HTERT RPE-1 (cell line): Measurements from ENCODE around the gene CAMK2A.
"Not testable (repeated sequence)": the region's sequence is repeated elsewhere in the genome, so short reads cannot be mapped to it uniquely, and the experiment has no call there.

Experiments
- in situ Hi-C: fragments of 300-500 bp; cut with MboI; formaldehyde crosslinking; loops from 4 replicates; pipeline ENCODE4 v1.14.3; 2020; ENCODE audit warnings: low sequenced_read_pairs

The CAMK2A gene

DNA sequence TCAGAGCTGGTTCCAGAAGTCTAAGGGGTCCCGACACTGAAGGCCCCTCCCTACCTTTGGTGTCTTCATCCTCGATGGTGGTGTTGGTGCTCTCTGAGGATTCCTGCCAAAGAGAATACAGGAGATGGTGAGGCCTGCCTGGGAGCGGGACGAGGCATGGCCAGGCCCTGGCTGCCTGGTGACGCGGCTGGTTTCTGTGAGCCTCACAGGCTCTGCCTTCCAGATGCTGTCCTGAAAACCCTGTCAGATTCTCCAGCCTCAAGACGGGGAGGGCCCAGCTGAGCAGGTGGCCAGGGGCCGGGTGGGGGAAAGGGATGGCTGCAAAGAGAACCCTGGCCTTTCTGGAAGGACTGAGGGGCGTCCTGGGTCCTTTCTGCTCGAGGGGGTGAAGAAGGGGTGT lies 50.9 kb downstream of the CAMK2A start:
- in situ Hi-C loops: no loop called here

DNA sequence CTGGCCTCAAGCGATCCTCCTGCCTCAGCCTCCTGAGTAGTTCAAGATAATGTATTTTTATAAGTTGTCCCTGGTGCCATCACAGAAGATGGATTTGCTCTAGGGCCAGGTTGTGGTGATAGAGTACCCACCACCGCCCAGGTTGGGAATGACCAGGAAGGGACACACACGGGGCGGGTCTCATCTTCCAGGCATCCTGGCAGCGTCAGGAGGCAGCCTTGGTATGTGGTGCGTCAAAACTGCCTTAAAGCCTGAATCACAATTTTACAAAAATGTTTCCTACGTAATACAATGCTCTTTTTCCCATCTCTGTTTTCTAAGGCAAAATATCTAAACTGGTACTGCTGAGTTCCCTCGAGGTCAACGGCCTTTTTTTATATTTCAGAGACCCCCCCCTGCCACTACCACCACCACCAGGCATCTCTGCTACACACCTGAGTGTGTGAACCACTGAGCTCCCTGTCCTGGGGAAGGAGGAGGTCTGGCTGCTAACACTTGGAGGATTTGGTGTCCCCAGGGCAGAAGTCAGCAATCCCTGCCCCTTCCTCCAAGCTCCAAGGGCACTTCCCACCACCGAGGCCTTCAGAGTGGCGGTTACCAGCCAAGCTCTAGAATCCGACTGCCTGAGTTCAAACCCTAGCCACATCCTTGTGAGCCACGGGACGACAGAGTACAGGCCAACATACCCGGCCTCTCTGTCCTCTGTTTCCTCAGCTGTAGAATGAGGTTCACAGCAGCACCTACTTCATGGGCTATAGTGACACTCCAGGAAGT lies 52.4 kb downstream of the CAMK2A start:
- in situ Hi-C loops: no loop called here

DNA sequence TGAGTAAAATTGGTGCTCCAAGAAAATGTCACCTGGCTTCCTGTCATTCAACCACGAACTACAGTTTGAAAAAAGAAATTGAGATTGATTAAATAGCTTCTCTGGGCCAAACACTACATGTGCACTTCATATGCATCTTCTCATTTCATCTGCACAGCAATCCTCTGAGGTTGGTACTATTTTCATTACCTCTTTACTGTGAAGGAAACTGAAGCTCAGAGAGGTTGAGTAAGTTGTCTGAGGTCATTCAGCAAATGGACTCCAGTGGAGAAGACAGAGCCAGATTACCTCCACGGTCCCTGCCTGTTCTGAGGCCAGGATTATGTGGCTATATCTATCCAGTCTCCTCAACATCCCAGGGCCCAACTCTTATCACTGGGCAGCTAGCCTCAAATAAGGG lies 53.3 kb downstream of the CAMK2A start:
- in situ Hi-C loops: no loop called here

DNA sequence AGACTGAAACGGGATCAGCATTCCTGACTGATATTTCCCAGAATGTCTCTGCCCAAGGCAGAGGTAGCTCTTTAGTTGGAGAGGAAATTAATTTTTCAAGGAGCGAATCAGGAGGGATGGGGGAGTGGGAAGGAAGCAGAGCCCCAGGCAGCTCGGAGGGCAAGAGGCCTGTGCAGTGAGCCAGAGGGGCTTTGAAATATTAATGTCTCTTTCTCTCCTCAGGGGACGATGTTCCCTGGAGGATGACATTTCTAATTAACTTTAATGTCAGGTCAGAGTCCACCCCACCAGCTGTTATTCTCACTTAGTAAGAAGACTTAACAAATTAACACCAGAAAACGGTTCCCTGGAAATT lies 54.1 kb downstream of the CAMK2A start:
- in situ Hi-C loops: no loop called here

DNA sequence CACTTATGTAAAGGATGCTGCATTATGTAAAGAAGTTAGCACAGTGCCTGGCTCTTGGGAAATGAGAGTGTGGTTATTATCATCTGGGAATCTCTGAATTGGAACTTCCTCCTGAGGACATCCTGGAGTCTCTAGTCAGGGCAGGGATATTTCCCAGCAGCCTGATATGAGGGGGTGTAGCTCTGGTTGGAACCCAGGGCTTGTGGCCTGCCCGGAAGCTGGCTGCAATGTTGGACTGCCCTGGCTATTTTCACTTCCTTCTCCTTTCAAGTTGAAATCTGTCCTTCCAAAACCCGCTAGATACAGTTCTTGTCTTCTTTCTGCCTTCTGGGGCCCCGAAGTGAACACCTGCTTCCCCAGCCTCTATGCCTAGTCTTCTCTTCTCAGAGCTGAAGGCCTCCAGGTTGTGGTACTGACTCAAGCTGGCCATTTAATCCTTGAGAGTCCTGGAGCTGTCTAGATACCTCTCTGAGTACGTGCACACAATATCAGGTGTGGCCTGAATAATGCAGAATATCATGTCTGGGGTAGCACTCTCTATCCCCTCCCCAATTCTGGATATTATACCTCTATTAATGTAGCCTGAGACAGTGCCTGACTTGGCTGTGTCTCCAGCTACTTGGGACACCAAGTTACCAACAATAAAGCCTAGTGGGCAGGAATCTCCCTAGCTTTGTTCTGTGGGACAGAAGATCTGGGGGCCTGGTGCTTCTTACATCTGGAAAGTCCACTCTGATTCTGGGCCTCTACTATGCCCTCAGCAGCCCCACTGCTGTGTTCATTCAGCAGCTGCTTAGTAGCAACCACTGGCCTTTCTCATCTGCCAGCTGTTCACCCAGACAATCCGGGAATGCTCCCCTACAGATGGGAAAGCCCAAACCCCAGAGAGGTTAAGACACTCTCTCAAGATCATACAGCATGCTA lies 54.7 kb downstream of the CAMK2A start:
- in situ Hi-C loops: no loop called here

DNA sequence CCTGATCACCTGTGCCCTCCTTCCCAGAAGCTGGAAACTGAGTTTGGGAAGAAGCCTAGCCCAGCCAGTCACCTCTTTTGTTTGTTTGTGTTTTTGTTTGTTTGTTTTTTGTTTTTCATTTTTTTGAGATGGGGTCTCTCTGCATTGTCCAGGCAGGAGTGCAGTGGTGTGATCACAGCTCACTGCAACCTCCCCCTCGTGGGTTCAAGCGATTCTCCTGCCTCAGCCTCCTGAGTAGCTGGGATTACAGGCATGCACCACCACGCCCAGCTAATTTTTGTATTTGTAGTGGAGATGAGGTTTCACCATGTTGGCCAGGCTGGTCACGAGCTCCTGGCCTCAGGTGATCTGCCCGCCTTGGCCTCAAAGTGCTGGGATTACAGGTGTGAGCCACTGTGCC lies 55.9 kb downstream of the CAMK2A start:
- in situ Hi-C loops: not testable (repeated sequence)

DNA sequence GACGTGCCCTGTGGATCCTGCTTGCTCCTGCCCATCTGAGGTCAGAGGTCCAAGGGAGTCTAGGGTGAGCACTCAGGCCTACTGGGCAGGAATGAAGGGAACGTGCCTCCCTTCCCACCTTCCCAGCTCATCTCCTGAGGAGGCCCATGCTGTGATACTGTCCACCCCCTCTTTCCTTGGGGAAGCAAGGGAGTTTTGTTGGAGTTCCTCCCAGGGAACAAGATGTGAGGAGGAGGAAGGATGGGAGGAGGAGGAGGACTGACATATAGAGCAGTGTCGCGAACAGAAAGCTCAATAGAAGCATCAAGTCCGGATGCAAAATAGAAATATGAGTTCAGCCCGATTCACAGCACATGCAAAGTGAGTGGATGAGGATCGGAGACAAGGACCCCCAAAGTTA lies 58.7 kb downstream of the CAMK2A start:
- in situ Hi-C loops: no loop called here

DNA sequence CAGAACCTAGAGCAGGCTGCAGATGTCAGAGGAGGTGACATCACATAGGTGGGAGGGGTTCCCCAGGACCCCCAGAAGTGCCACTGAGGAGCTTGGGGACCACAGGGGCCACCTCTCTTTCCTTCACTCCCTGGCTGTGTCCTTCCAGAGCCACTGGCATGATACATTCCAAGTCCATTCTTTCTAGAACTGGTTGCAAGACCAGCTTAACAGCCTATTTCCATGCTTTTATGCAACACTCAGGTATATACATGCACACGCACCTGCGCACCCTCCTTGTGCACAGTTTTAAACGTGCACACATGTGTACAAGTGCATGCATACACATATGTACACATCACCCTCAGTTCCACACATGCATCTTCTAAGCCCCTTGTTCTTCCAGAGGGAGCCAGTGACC lies 60.0 kb downstream of the CAMK2A start:
- in situ Hi-C loops: no loop called here

DNA sequence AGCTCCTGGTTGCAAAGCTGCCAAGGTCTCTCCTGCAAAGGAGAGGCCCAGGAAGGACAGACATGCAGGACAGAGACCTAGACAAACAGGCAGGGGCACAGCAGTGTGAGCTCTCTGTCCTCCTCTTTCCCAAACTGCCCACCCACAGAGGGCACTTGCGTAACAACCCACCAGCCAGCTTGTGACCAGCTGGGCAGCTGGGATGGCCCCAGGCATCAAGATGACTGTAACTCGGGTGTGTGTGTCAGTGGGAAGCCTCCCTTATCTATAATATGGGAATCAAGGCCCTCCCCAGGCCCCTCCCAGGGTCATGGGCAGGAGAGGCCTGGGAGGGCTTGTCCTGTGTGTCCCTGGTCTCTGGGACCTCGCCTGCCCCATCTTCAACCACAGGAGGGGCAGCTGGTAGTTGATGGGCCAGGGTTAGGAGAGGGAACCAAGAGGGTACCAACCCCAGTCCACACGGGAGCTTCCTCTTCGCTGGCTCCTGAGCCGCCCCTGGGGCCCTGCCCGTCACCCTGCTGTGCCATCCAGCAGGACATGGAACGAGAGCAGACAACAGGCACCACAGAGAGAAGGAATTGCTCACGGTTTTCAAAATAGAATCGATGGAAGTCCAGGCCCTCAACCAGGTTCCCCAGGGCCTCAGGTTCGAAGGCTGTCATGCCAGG lies 61.8 kb downstream of the CAMK2A start:
- in situ Hi-C loops: no loop called here

DNA sequence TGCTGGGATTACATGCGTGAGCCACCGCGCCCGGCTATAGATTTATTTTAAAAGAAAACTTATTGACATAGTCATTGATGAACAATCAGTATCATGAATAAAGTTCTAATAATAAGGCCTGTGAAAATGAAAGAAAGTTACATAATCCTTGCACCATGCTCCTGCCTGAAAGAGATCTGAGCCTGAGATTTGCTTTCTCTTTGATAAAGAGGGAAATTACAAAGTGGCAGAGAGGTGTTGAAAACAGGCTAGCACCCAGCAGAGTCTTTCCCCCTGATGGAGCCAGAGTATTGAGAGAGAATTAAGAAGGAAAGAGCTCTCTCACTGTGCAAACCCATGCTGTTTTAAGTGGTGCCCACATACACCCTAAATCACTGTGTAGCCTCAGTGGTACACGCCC lies 62.5 kb downstream of the CAMK2A start:
- in situ Hi-C loops: no loop called here

DNA sequence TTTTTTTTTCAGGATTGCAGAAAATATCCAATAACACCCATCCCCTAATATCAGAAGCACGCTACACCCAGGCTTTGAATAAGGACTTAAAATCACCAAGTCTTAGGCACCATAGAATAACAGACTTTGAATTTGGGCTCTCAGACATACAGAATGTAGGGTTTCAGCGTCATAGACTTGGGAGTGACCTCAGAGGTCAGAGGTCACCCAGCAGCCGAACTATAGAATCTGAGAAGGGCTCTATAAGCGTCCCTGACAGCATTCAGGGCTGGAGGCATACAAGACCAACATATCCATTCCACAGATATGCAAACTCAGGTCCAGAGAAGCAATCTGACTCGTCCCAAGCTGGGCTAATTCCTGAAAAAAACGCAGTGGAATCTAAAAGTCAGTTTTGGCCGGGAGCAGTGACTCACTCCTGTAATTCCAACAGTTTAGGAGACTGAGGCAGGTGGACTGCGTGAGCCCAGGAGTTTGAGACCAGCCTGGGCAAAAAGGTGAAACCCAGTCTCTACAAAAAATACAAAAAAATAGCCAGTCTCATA lies 65.0 kb downstream of the CAMK2A start:
- in situ Hi-C loops: no loop called here

DNA sequence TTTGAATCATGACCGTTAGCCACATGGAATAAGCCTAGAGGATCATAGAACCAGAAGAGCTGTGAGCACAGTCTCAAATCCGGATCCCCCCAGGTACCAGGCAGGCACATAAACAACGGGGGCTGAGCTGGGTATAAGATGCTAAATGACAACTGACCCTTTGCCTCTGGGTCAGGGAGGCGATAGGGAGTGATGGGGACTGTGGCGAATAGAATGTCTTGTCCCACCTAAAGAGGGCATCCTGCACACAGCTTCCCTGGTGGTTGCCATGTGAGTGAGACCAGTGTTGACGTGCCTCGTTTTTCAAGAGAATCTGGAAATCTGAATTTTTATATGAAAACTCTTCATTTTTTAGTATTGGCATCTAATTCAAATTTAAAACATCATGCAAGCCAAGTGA lies 66.1 kb downstream of the CAMK2A start:
- in situ Hi-C loops: no loop called here

DNA sequence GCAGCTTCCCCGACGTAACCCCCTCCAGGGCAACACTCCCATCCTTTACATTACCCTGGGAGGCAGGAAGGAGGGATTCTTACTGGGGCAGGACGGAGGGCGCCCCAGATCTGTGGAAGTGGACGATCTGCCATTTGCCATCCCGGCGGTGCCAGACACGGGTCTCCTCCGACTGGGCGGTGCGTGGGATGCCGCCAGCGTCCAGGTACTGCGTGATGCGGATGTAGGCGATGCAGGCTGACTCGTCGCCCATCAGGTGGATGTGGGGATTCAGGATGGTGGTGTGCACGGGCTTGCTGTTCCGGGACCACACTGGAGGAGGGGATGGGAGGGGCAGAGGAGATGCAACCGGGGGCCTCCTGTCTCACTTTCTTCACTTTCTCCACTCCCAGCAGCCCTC lies 66.7 kb downstream of the CAMK2A start:
- in situ Hi-C loops: no loop called here

DNA sequence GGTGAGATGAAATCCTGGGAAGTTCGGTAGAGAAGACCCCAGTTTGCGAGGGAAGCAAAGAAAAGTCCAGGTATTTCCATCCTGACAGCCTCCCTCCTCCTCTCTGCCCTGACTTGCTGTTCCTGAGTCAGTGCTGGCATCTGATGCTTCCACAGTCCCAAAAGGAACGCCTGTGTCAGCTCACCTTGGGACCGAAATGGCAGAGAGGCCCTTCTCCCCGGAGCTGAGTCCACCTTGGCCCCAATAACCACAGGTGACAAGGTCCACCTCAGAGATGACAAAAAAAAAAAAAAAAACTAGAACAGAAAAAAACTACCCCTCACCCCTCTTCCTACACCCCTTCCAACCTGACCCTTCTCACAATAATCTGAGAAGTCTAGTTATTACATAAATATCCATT lies 68.1 kb downstream of the CAMK2A start:
- in situ Hi-C loops: no loop called here

DNA sequence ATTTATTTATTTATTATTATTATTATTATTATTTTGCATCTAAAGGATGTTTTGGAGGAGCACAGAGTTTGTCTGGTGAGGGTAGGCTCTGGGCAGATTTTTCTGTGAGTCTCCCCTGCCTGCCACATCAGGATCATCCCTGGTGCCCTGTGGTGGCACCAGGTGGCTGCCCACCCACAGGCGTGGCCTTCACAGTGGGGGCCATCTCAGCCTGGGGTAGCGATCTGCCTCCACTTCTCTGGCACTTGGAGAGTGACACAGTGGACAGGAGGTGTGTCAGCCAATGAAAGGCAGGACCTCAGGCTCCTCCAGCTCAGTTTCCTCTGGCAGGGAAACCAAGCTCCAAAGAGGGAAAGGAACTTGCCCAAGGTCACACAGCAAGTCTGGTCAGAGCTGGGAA lies 69.7 kb downstream of the CAMK2A start:
- in situ Hi-C loops: no loop called here

DNA sequence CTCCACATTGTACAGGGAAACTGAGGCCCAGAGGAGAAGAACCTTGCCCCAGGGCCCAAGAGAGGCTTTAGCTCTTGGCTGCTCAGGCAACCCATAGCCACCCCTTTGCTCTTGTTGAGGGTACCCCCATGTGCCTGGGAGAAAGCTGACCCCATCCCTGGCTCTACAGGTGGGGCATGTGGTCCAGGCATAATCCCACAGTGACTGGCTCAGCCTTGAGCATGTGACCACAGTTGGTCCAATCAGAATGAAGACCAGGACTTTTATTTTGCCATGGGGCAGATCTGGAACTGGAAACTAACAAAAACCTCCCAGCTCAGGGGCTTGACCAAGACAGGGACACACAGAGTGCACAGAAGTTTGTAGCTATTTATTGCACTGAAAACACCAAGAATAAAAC lies 70.4 kb downstream of the CAMK2A start:
- in situ Hi-C loops: no loop called here

DNA sequence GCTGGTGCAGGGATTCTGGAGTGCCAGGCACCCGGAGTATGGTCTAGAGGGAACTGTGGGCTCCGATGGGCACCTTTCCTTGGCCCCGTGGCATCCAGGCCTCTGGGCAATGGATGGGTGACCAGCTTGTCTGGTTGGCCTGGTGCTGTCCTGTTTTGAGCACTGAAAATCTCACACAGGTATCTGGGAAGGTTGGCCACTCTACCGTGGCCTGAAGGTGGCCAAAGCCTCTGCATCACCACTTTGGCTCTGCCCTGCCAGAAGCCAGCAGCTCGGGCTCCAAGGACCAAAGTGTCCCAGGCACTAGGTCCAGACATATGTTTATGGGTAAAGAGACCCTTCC lies 70.9 kb downstream of the CAMK2A start:
- in situ Hi-C loops: no loop called here

DNA sequence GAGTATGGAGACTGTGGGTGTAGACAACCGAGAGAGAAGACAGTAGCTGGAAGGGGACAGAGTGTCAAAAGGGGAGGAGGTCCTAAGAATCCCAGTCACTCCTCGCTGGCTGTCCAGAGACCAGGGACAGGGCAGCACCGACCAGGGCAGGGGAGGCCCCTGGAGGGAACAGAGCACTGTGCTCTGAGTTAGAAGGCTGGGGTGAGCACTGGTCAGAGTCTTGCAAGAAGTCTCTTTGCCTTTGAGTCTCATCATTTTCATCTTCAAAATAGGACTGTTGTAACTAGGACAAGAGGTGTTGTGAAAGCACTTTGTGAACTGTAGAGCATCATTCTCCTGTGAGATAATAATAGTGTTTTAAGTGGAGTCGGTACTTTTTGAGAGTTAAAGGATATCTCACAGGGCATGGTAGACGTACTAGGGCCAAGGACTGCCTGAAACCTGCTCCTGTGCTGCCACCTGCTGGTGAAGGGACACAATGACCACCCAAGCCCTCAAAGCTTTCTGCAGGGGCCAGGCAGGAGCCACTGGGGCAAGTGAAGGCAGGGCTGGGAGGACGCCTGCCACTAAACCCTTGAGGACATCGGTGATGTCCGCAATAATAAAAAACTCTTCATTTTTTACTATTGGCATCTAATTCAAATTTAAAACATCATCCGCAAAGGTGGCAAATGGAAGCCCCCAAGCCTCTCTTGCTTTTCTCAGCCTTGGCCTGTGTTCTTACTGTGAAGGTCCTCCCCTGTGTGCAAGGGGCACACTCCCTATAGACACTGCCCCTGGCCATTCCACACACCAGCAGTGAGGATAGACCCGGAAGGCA lies 71.5 kb downstream of the CAMK2A start:
- in situ Hi-C loops: no loop called here

DNA sequence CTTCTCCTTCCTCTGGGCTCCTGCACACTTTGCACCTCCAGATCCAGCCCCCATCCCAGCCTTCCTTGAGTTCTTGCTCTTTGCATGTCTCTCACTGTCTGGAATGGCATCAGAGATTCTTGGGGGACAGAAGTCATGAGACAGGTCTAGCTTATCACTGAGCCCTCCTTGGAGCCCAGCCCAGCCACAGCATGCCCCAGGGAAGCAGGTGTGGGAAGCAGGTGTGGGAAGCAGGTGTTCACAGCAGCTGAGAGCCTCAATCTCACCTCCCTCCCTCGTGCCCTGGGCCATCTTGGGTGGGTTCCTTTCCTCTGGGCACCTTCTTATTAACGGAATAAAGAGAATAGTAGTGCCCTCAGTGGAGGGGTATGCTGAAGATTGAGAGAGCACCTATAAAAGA lies 72.5 kb downstream of the CAMK2A start:
- in situ Hi-C loops: no loop called here

DNA sequence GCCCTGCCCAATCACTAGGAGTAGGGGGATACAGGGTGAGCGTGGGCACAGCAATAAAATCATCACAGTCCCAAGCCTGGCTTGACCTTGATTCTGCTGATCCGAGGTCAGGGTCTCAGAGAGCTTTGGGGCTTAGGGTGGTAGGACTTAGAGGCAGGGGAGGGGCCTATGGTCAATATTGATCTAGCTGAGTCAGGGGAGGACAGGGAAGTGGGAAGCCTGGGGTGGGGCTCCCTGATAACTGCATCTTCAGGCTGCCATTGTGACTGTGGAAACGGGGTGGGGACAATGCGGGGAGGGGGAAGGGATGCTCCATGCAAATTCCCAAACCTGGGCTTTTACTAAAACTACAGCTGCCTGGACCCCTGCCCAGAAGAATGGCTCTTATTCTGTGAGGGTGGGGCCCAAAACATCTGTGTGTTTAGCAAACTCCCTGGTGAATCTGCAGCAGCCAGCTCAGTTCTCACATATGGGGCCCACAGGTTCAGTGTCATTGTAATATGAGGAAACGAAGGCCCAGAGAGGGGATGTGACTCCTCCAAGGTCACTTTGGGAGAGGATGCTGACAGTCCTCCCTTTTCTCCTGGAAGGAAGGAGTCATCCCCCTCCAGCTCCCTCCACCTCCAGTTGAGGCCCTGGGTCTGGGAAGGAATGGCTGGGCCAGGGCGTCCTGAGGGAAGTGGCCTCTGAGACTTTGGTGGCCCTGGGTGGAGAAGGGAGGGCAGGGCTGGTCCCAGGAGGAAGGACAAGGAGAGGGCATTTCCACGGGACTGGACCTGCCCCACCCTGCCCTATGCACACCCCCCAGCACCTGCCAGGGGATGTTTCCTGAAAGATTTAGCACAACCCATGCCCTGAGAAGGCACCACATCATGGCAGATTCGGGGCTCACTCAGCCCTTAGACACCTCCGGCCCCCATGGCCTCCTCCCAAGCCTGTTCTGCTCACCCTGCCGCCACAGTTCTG lies 73.3 kb downstream of the CAMK2A start:
- in situ Hi-C loops: no loop called here
